ENCODE measurements around the gene KCTD17.

DNA sequence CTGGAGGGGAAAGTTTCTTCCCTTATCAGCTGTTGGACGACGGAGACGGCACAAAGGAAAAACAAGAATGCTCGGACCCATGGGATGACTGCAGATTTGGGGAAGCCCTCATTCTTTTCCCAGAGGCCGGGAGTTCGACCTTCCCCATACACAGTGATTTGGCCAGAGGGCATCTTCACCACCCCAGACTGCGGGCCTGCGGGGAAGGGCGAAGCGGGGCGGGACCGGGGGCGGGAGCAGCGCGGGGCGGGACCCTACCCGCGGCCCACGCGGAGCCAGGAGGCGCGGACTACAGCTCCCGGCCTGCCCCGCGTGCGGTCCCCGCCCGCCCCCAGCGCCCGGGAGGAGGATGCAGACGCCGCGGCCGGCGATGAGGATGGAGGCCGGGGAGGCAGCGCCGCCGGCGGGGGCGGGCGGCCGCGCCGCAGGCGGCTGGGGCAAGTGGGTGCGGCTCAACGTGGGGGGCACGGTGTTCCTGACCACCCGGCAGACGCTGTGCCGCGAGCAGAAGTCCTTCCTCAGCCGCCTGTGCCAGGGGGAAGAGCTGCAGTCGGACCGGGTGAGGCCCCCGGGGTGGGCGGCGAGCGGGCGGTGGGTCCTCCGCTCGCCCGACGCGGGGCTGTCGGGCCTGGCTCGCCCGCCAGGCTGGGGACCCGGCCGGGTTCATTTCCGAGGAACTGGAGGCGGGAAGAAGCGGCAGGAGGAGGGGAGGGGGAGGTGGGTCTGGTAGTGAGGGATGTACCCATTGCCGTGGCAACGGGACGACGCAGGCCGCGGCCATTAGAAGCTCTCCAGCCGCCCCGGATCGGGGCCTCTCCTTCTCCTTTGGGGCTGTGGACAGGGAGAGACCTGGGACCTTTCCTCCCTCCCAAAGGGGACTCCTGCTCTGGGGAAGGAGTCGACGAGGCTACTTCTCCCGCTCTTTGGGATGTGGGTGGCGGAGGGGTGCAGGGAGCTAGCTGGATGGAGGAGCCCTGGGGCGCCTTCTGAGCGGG lies at the start of gene KCTD17:
- TF ChIP-seq, protein P1, sequence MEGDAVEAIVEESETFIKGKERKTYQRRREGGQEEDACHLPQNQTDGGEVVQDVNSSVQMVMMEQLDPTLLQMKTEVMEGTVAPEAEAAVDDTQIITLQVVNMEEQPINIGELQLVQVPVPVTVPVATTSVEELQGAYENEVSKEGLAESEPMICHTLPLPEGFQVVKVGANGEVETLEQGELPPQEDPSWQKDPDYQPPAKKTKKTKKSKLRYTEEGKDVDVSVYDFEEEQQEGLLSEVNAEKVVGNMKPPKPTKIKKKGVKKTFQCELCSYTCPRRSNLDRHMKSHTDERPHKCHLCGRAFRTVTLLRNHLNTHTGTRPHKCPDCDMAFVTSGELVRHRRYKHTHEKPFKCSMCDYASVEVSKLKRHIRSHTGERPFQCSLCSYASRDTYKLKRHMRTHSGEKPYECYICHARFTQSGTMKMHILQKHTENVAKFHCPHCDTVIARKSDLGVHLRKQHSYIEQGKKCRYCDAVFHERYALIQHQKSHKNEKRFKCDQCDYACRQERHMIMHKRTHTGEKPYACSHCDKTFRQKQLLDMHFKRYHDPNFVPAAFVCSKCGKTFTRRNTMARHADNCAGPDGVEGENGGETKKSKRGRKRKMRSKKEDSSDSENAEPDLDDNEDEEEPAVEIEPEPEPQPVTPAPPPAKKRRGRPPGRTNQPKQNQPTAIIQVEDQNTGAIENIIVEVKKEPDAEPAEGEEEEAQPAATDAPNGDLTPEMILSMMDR (CRISPR knock-in tag; IDR thresholded peaks at IDR 0.05), result no peak
- TF ChIP-seq POLR2AphosphoS5 (IDR thresholded peaks at IDR 0.05; ENCODE audit: low read depth, low read length) (no peak), ZNF24 (IDR thresholded peaks at IDR 0.05) (no peak)
